Neural cell (in vitro differentiated cells): Measurements from ENCODE around the gene QSOX2. TPM values are rescaled to one million over a fixed set of nuclear protein-coding genes. Genes with fewer than 3 reads are reported as not detected.

ENCODE experiments used
- H2AFZ ChIP-seq: fragments of 200-600, 300-800 bp; sonication (generic), shearing (Covaris generic); 2 replicates; pipeline ENCODE4 v1.6.0; 2014; ENCODE audit warnings: low read depth, mild to moderate bottlenecking, antibody characterized with exemption, low read length, moderate library complexity
- H3F3A ChIP-seq: fragments of 200-600 bp; shearing (Covaris generic); 2 replicates; pipeline ENCODE4 v1.6.1; 2016; ENCODE audit warnings: mild to moderate bottlenecking, moderate library complexity, mixed read lengths, antibody characterized with exemption, low read length; ENCODE audit not compliant: insufficient read depth, poor library complexity, severe bottlenecking
- H3K27ac ChIP-seq: fragments of 200-600, 300-800 bp; sonication (generic), shearing (Covaris generic); 2 replicates; pipeline ENCODE4 v1.5.1; 2014; ENCODE audit warnings: mild to moderate bottlenecking, low read length, moderate library complexity
- H3K27me3 ChIP-seq: fragments of 300-800, 200-600 bp; sonication (generic), shearing (Covaris generic); 2 replicates; pipeline ENCODE4 v1.6.0; 2014; ENCODE audit warnings: mild to moderate bottlenecking, low read depth, low read length, moderate library complexity; ENCODE audit not compliant: insufficient read depth
- H3K36me3 ChIP-seq: fragments of 300-800, 200-600 bp; sonication (generic), shearing (Covaris generic); 2 replicates; pipeline ENCODE4 v1.5.1; 2014; ENCODE audit warnings: mild to moderate bottlenecking, antibody characterized with exemption, low read length, moderate library complexity; ENCODE audit not compliant: insufficient read depth
- H3K4me2 ChIP-seq: fragments of 300-800, 200-600 bp; sonication (generic), shearing (Covaris generic); 2 replicates; pipeline ENCODE4 v1.6.0; 2014; ENCODE audit warnings: mild to moderate bottlenecking, low read length
- H3K4me3 ChIP-seq: fragments of 300-800, 200-600 bp; sonication (generic), shearing (Covaris generic); 2 replicates; pipeline ENCODE4 v1.5.1; 2014; ENCODE audit warnings: mild to moderate bottlenecking, low read length, moderate library complexity
- H3K79me2 ChIP-seq: fragments of 200-600 bp; shearing (Covaris generic); replicated peaks from 2 replicates; pipeline ENCODE4 v1.6.0; 2014; ENCODE audit warnings: mild to moderate bottlenecking, low read length, moderate library complexity; ENCODE audit not compliant: insufficient read depth
- H3K9ac ChIP-seq: fragments of 300-800, 200-600 bp; sonication (generic), shearing (Covaris generic); 2 replicates; pipeline ENCODE4 v1.6.1; 2016; ENCODE audit warnings: mild to moderate bottlenecking, low read length, mixed read lengths
- H3K9me2 ChIP-seq: fragments of 200-600 bp; shearing (Covaris generic); 2 replicates; pipeline ENCODE4 v1.6.1; 2016; ENCODE audit warnings: mild to moderate bottlenecking, low read length, mixed read lengths; ENCODE audit not compliant: insufficient read depth
- H3K9me3 ChIP-seq: fragments of 200-600, 300-800 bp; sonication (generic), shearing (Covaris generic); 2 replicates; pipeline ENCODE4 v1.6.1; 2016; ENCODE audit warnings: mild to moderate bottlenecking, mixed run types, low read length, moderate library complexity, mixed read lengths
- H4K20me1 ChIP-seq: fragments of 200-600 bp; shearing (Covaris generic); 2 replicates; pipeline ENCODE4 v1.6.1; 2016; ENCODE audit warnings: mild to moderate bottlenecking, mixed run types; ENCODE audit not compliant: insufficient read depth
- EP300 ChIP-seq: fragments of 450-650 bp; conservative IDR thresholded peaks from 2 replicates; pipeline ENCODE4 v1.6.1; 2014; ENCODE audit warnings: antibody characterized with exemption, mild to moderate bottlenecking, moderate library complexity; ENCODE audit not compliant: poor library complexity, severe bottlenecking
- EZH2 ChIP-seq: fragments of 200-600, 300-800 bp; shearing (Covaris generic), sonication (generic); IDR thresholded peaks from 2 replicates; pipeline ENCODE4 v1.6.1; 2014; ENCODE audit warnings: antibody characterized with exemption, low read length, borderline replicate concordance, mild to moderate bottlenecking; ENCODE audit not compliant: insufficient read depth, poor library complexity, severe bottlenecking
- MXI1 ChIP-seq: fragments of 450-650 bp; conservative IDR thresholded peaks from 2 replicates; pipeline ENCODE4 v1.6.1; 2014; ENCODE audit warnings: antibody characterized with exemption, mild to moderate bottlenecking; ENCODE audit not compliant: poor library complexity, severe bottlenecking
- POLR2AphosphoS5 ChIP-seq: IDR thresholded peaks from 2 replicates; pipeline ENCODE4 v1.6.1; 2012
- RAD21 ChIP-seq: fragments of 450-650 bp; conservative IDR thresholded peaks from 2 replicates; pipeline ENCODE4 v1.6.1; 2014; ENCODE audit warnings: antibody characterized with exemption, mild to moderate bottlenecking, moderate library complexity
- SMC3 ChIP-seq: fragments of 450-650 bp; conservative IDR thresholded peaks from 2 replicates; pipeline ENCODE4 v1.6.1; 2014; ENCODE audit warnings: antibody characterized with exemption, mild to moderate bottlenecking, moderate library complexity; ENCODE audit not compliant: poor library complexity
- TAF1 ChIP-seq: IDR thresholded peaks from 2 replicates; pipeline ENCODE4 v1.6.1; 2012; ENCODE audit warnings: low read depth
- polyA plus RNA-seq: library from polyadenylated mRNA; depleted of rRNA; stranded (reverse); fragments of >200 nt; gene quantifications from 2 replicates; pipeline ENCODE4 v1.2.3, GENCODE V29; 2014
- TF ChIP-seq, protein P1 (sequence below): fragments of 450-650 bp; IDR thresholded peaks from 2 replicates; pipeline ENCODE4 v1.5.1; 2014; ENCODE audit warnings: antibody characterized with exemption, mild to moderate bottlenecking, moderate library complexity; ENCODE audit not compliant: poor library complexity, severe bottlenecking
- TF ChIP-seq, protein P2 (sequence below): IDR thresholded peaks from 2 replicates; pipeline ENCODE4 v1.6.1; 2012; ENCODE audit warnings: borderline replicate concordance

The QSOX2 gene
- polyA plus RNA-seq, 1 donor from 2014 or later: 20.7 TPM

DNA sequence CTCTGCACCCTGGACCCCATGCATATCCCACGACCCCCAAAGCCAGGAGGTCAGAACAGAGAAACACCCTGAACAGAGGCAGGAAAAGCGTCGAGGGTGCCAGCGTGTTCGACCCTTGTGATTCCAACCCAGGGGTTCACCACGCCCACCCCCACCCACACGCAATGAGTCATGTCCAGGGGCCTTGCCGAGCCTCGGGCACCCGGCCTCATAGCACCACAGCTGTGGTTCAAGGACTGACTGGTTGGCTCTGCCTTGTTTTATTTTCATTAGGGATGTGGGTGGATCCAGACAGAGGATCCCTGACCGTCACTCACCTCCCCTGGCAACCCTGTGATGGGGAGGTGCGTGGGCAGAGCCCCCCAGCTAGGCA lies 9.5 kb upstream of the QSOX2 start:
- no peak overlapping the region for H3K4me2 ChIP-seq
- no peak for TF ChIP-seq EP300
- no peak for TF ChIP-seq RAD21
- TF ChIP-seq, protein P1, sequence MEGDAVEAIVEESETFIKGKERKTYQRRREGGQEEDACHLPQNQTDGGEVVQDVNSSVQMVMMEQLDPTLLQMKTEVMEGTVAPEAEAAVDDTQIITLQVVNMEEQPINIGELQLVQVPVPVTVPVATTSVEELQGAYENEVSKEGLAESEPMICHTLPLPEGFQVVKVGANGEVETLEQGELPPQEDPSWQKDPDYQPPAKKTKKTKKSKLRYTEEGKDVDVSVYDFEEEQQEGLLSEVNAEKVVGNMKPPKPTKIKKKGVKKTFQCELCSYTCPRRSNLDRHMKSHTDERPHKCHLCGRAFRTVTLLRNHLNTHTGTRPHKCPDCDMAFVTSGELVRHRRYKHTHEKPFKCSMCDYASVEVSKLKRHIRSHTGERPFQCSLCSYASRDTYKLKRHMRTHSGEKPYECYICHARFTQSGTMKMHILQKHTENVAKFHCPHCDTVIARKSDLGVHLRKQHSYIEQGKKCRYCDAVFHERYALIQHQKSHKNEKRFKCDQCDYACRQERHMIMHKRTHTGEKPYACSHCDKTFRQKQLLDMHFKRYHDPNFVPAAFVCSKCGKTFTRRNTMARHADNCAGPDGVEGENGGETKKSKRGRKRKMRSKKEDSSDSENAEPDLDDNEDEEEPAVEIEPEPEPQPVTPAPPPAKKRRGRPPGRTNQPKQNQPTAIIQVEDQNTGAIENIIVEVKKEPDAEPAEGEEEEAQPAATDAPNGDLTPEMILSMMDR: no peak
- TF ChIP-seq MXI1: no peak
- no peak for TF ChIP-seq EZH2
- no peak for TF ChIP-seq SMC3
- no peak for TF ChIP-seq POLR2AphosphoS5
- TF ChIP-seq, protein P2, sequence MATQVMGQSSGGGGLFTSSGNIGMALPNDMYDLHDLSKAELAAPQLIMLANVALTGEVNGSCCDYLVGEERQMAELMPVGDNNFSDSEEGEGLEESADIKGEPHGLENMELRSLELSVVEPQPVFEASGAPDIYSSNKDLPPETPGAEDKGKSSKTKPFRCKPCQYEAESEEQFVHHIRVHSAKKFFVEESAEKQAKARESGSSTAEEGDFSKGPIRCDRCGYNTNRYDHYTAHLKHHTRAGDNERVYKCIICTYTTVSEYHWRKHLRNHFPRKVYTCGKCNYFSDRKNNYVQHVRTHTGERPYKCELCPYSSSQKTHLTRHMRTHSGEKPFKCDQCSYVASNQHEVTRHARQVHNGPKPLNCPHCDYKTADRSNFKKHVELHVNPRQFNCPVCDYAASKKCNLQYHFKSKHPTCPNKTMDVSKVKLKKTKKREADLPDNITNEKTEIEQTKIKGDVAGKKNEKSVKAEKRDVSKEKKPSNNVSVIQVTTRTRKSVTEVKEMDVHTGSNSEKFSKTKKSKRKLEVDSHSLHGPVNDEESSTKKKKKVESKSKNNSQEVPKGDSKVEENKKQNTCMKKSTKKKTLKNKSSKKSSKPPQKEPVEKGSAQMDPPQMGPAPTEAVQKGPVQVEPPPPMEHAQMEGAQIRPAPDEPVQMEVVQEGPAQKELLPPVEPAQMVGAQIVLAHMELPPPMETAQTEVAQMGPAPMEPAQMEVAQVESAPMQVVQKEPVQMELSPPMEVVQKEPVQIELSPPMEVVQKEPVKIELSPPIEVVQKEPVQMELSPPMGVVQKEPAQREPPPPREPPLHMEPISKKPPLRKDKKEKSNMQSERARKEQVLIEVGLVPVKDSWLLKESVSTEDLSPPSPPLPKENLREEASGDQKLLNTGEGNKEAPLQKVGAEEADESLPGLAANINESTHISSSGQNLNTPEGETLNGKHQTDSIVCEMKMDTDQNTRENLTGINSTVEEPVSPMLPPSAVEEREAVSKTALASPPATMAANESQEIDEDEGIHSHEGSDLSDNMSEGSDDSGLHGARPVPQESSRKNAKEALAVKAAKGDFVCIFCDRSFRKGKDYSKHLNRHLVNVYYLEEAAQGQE: no peak
- TF ChIP-seq TAF1: no peak
- no peak overlapping the region for H3K4me3 ChIP-seq

DNA sequence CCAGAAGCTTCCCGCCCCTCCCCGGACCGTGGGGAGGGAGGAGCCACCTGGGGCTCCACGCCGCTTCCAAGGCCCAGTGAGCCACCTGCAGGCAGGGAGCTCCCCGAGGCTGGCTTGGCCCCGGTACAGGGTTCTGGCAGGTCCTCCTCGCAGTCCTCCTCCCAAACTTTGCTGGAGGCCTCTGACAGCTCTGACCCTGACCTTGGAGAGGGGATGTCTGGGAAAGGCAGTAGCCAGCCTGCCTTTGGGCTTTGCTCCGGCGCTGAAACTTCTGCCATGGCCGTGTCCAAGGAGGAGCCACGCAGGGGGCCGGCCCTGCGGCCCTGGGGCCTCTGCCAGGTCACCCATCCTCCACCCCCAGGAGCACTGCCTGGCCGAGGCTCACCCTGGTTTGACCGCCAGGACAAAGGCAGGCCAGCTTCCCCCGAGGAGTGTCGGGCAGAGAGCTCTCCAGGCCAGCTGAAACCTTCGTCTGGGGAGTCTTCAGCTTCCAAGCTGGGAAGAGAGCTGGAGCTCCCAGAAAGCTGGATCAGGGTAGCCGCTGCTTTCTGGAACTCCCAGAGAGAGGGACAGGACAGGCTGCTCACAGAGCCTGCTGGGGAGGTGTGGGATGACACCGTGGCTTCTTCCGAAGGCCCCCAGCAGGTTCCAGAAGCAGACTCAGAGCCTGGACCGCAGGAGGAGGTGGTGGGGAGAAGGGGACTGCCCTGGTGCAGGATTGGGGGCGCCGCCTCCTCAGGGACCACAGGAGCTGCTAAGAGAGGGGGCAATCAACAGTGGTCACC lies 9.0 kb upstream of the QSOX2 start:
- no peaks in the 10 kb centered on the region for H3K79me2 ChIP-seq
- H3F3A ChIP-seq: no peaks in the 10 kb centered on the region
- no peak overlapping the region for H3K27ac ChIP-seq
- no peak overlapping the region for H3K4me2 ChIP-seq
- H3K9ac ChIP-seq: no peak overlapping the region
- H3K4me3 ChIP-seq: no peak overlapping the region
- no peaks in the 10 kb centered on the region for H3K9me3 ChIP-seq
- H2AFZ ChIP-seq: no peak overlapping the region
- TF ChIP-seq MXI1 (no peak), POLR2AphosphoS5 (no peak), RAD21 (no peak)
- H4K20me1 ChIP-seq: no peaks in the 10 kb centered on the region
- H3K9me2 ChIP-seq: no peaks in the 10 kb centered on the region
- no peaks in the 10 kb centered on the region for H3K36me3 ChIP-seq
- no peaks in the 10 kb centered on the region for H3K27me3 ChIP-seq

More for the DNA sequence above, 9.5 kb upstream of the QSOX2 start:
- Histone ChIP-seq H3F3A (no peaks in the 10 kb centered on the region), H3K9me3 (no peaks in the 10 kb centered on the region), H3K27ac (no peak overlapping the region), H3K27me3 (no peaks in the 10 kb centered on the region), H3K79me2 (no peaks in the 10 kb centered on the region), H2AFZ (no peak overlapping the region), H3K9ac (no peak overlapping the region), H3K9me2 (no peaks in the 10 kb centered on the region), H4K20me1 (no peaks in the 10 kb centered on the region), H3K36me3 (no peaks in the 10 kb centered on the region)
